Endothelial cell of umbilical vein (primary cell): ENCODE results near the gene IKZF1. TPM values are rescaled to one million over a fixed set of nuclear protein-coding genes. Genes with fewer than 3 reads are reported as not detected.

ENCODE experiments used
- BruUV-seq: library from RNA; stranded (reverse); fragments of 400-500 nt; replicated peaks from 2 replicates; lab custom pipeline; 2021; lab: Mats Ljungman, UMichigan
- CTCF ChIA-PET: fragments of 300-600, 350-600 bp; sonication (Branson Sonifier 250); formaldehyde crosslinking; loops from one replicate; lab custom pipeline; 2021; ENCODE audit warnings: antibody characterized with exemption, inconsistent platforms; lab: Charles Lee
- POLR2A ChIA-PET: fragments of 300-600, 350-600 bp; sonication (Branson Sonifier 250); formaldehyde crosslinking; loops from one replicate; lab custom pipeline; 2021; ENCODE audit warnings: antibody characterized with exemption, inconsistent platforms; lab: Charles Lee
- DNase-seq: peaks from one replicate; pipeline ENCODE4 v3.0.0-alpha.2; 2011; ENCODE audit warnings: low read depth, low spot score
- FAIRE-seq: peaks from 2 replicates; lab custom pipeline; 2011; peaks lifted over from hg19 to GRCh38; lab: Jason Lieb, UNC
- H2AFZ ChIP-seq: 2 replicates; pipeline ENCODE4 v1.6.0; 2012; ENCODE audit warnings: low read depth, low read length, control low read depth, inconsistent platforms
- H3K27ac ChIP-seq: 2 replicates; pipeline ENCODE4 v1.5.1; 2011; ENCODE audit warnings: low read depth, mild to moderate bottlenecking, control low read depth, low read length, moderate library complexity; ENCODE audit not compliant: insufficient read depth
- H3K27me3 ChIP-seq, 2 experiments: 2 replicates each; pipeline versions ENCODE4 v1.6.0 to v1.6.1; 2011; ENCODE audit warnings: low read length in 2 of 2, mixed read lengths in 1 of 2; ENCODE audit not compliant: control insufficient read depth in 2 of 2, insufficient read depth in 2 of 2
- H3K36me3 ChIP-seq, 2 experiments: 2 replicates in 1 of 2; 3 replicates in 1 of 2; pipeline ENCODE4 v1.5.1; 2011; ENCODE audit warnings: low read length in 2 of 2, mild to moderate bottlenecking in 1 of 2, moderate library complexity in 1 of 2; ENCODE audit not compliant: control insufficient read depth in 2 of 2, insufficient read depth in 2 of 2; ENCODE audit errors: extremely low read depth in 1 of 2
- H3K4me1 ChIP-seq: 3 replicates; pipeline ENCODE4 v1.5.1; 2011; ENCODE audit warnings: mild to moderate bottlenecking, low read length; ENCODE audit not compliant: control insufficient read depth, insufficient read depth; ENCODE audit errors: extremely low read depth
- H3K4me2 ChIP-seq: 2 replicates; pipeline ENCODE4 v1.6.1; 2011; ENCODE audit warnings: low read length, control low read depth, mixed read lengths; ENCODE audit not compliant: insufficient read depth
- H3K4me3 ChIP-seq, 3 experiments: fragments of 200-600 bp in 1 of 3; sonication (generic), shearing (Covaris generic) in 1 of 3; replicated peaks in 1 of 3; 2 replicates each; pipeline ENCODE4 v1.5.1; 2011 to 2016; ENCODE audit warnings: control low read depth in 3 of 3, low read length in 3 of 3, mild to moderate bottlenecking in 2 of 3, inconsistent platforms in 1 of 3, low read depth in 1 of 3, moderate library complexity in 1 of 3; ENCODE audit not compliant: insufficient read depth in 1 of 3
- H3K79me2 ChIP-seq: 2 replicates; pipeline ENCODE4 v1.6.0; 2012; ENCODE audit warnings: low read length, inconsistent platforms; ENCODE audit not compliant: control insufficient read depth, insufficient read depth
- H3K9ac ChIP-seq: replicated peaks from 2 replicates; pipeline ENCODE3; 2011; ENCODE audit warnings: low read length, control low read depth; ENCODE audit not compliant: insufficient read depth; ENCODE audit errors: extremely low read depth
- H3K9me1 ChIP-seq: replicated peaks from 3 replicates; pipeline ENCODE4 v1.6.0; 2011; ENCODE audit warnings: mild to moderate bottlenecking, low read length; ENCODE audit not compliant: control insufficient read depth, insufficient read depth; ENCODE audit errors: extremely low read depth
- H3K9me3 ChIP-seq: replicated peaks from 2 replicates; pipeline ENCODE4 v1.5.1; 2012; ENCODE audit warnings: low read length, inconsistent platforms; ENCODE audit not compliant: control insufficient read depth, insufficient read depth
- H4K20me1 ChIP-seq: replicated peaks from 2 replicates; pipeline ENCODE3; 2011; ENCODE audit warnings: mild to moderate bottlenecking, low read length; ENCODE audit not compliant: control insufficient read depth, insufficient read depth; ENCODE audit errors: extremely low read depth
- CTCF ChIP-seq, 2 donors: IDR thresholded peaks; 1 replicate in 1 of 2; 2 replicates in 1 of 2; pipeline ENCODE4 v1.5.1; 2011; ENCODE audit warnings: low read length in 2 of 2, mild to moderate bottlenecking in 2 of 2, moderate library complexity in 2 of 2, control low read depth in 1 of 2, inconsistent platforms in 1 of 2, low read depth in 1 of 2; ENCODE audit not compliant: insufficient read depth in 1 of 2; ENCODE audit errors: extremely low read depth in 1 of 2
- EZH2 ChIP-seq: IDR thresholded peaks from 2 replicates; pipeline ENCODE4 v1.6.1; 2012; ENCODE audit warnings: borderline replicate concordance, low read depth, mild to moderate bottlenecking, moderate library complexity, low read length, inconsistent platforms; ENCODE audit not compliant: severe bottlenecking
- FOS ChIP-seq: IDR thresholded peaks from 2 replicates; pipeline ENCODE4 v1.6.1; 2011; ENCODE audit warnings: mild to moderate bottlenecking, low read length, moderate library complexity, borderline replicate concordance; ENCODE audit not compliant: insufficient read depth
- GATA2 ChIP-seq: IDR thresholded peaks from 2 replicates; pipeline ENCODE4 v1.7.0; 2011; ENCODE audit warnings: low read depth, mild to moderate bottlenecking, moderate library complexity, mixed read lengths, low read length; ENCODE audit not compliant: insufficient read length, insufficient read depth
- JUN ChIP-seq: IDR thresholded peaks from 2 replicates; pipeline ENCODE4 v1.6.1; 2011; ENCODE audit warnings: borderline replicate concordance, low read depth; ENCODE audit not compliant: insufficient read length, insufficient read depth
- MAX ChIP-seq: IDR thresholded peaks from 2 replicates; pipeline ENCODE4 v1.6.1; 2011; ENCODE audit not compliant: insufficient read depth, insufficient read length
- MYC ChIP-seq: IDR thresholded peaks from one replicate; pipeline ENCODE4 v1.6.1; 2011; ENCODE audit warnings: mild to moderate bottlenecking, low read depth, low read length
- POLR2A ChIP-seq: IDR thresholded peaks from 2 replicates; pipeline ENCODE4 v1.6.1; 2012; ENCODE audit warnings: low read depth, mild to moderate bottlenecking, control low read depth, low read length
- POLR2AphosphoS5 ChIP-seq: IDR thresholded peaks from 2 replicates; pipeline ENCODE4 v1.6.1; 2012; ENCODE audit warnings: low read depth, mild to moderate bottlenecking, control low read depth, low read length, moderate library complexity; ENCODE audit not compliant: insufficient read depth
- dilution Hi-C: fragments of 300-500 bp; cut with MboI; formaldehyde crosslinking; loops from one replicate; pipeline ENCODE4 v1.15.0; 2019; ENCODE audit warnings: low sequenced_read_pairs; ENCODE audit not compliant: extremely low pct_ligation_motif_present
- intact Hi-C: fragments of 100-400 bp; cut with micrococcal nuclease; formaldehyde crosslinking; loops from one replicate; pipeline ENCODE4 v1.10.0; 2022
- polyA plus RNA-seq, 4 experiments: library from polyadenylated mRNA; depleted of rRNA in 3 of 4; stranded (reverse) in 3 of 4; unstranded in 1 of 4; fragments of >200 nt; gene quantifications; 2 replicates each; pipeline versions ENCODE4 v1.2.1 to v1.2.3, GENCODE V29; 2011 to 2012; ENCODE audit warnings: missing spikeins in 1 of 4
- total RNA-seq: library from RNA; stranded (reverse); gene quantifications from 2 replicates; pipeline ENCODE4 v1.2.3, GENCODE V29; 2021

IKZF1 gene
- total and polyA plus RNA-seq, 2 donors (not counting 3 experiments of a cell fraction or from before 2014, with no cell fraction given), result 0.01 to 0.20 TPM

- no peak overlapping the region for H2AFZ ChIP-seq
- H3K4me2 ChIP-seq, result no peak overlapping the region
- H3K4me3 ChIP-seq, result no peak overlapping the region
- H3K4me1 ChIP-seq, result no peaks in the 10 kb centered on the region
- TF ChIP-seq MAX (no peak), POLR2A (no peak), EZH2 (no peak), GATA2 (no peak), MYC (no peak), JUN (no peak), CTCF (IDR thresholded peaks at IDR 0.05; ENCODE audit: extremely low read depth in 1 of 2, insufficient read depth in 1 of 2, low read depth in 1 of 2, low read length in 2 of 2) (no peak), FOS (no peak), POLR2AphosphoS5 (no peak)
- H3K9me1 ChIP-seq, result no peaks in the 10 kb centered on the region
- intact Hi-C loops, result no loop called here
- peaks cover 0 to 20% of the 10 kb centered on the region in 2 experiments for H3K27me3 ChIP-seq
- DNase-seq (no peak), FAIRE-seq (no peak)
- no peaks in the 10 kb centered on the region for H3K79me2 ChIP-seq
- POLR2A ChIA-PET, result no interaction called here
- CTCF ChIA-PET, result no interaction called here
- BruUV-seq, result no TSS peak
- no peaks in the 10 kb centered on the region for H3K36me3 ChIP-seq
- no peaks in the 10 kb centered on the region for H4K20me1 ChIP-seq
- dilution Hi-C loops, result no loop called here
- H3K9ac ChIP-seq, result no peak overlapping the region
- H3K27ac ChIP-seq, result no peak overlapping the region
- no peaks in the 10 kb centered on the region for H3K9me3 ChIP-seq
These were observed 11.5 kb downstream of the IKZF1 start for GRCh38 chr7:50315739-50316671.
